SJSA1 (cell line): ENCODE results near the gene ADGRB2. TPM values are rescaled to one million over a fixed set of nuclear protein-coding genes. Genes with fewer than 3 reads are reported as not detected.
A peak's percentile ranks its signal among the peaks of the same experiment; 100 is the strongest.
"Not testable (repeated sequence)": the region's sequence is repeated elsewhere in the genome, so short reads cannot be mapped to it uniquely, and the experiment has no call there.

ENCODE experiments used
- DNase-seq, 2 experiments: peaks; one replicate each; pipeline ENCODE4 v3.0.0-alpha.2; 2015 to 2020; ENCODE audit warnings: low spot score in 2 of 2, low read depth in 1 of 2
- H3K27ac ChIP-seq: fragments of 250-450 bp; sonication (Bioruptor Pico); 2 replicates; pipeline ENCODE4 v1.5.1; 2020; ENCODE audit warnings: mild to moderate bottlenecking, moderate library complexity
- H3K27me3 ChIP-seq: fragments of 250-450 bp; sonication (Bioruptor Pico); replicated peaks from 2 replicates; pipeline ENCODE4 v1.5.1; 2020; ENCODE audit warnings: mild to moderate bottlenecking, moderate library complexity
- H3K36me3 ChIP-seq: fragments of 250-450 bp; sonication (Bioruptor Pico); 2 replicates; pipeline ENCODE4 v1.5.1; 2020; ENCODE audit warnings: mild to moderate bottlenecking
- H3K4me1 ChIP-seq: fragments of 250-450 bp; sonication (Bioruptor Pico); replicated peaks from 2 replicates; pipeline ENCODE4 v1.6.1; 2021; ENCODE audit warnings: mild to moderate bottlenecking
- H3K4me3 ChIP-seq: fragments of 250-450 bp; sonication (Bioruptor Pico); 2 replicates; pipeline ENCODE4 v1.5.1; 2020; ENCODE audit warnings: mild to moderate bottlenecking
- H3K9me3 ChIP-seq: fragments of 250-450 bp; sonication (Bioruptor Pico); replicated peaks from 2 replicates; pipeline ENCODE4 v1.5.1; 2020; ENCODE audit warnings: mild to moderate bottlenecking
- total RNA-seq: library from RNA; depleted of rRNA; stranded (reverse); fragments of >200 nt; shearing (Covaris generic); gene quantifications from 2 replicates; pipeline ENCODE4 v1.2.3, GENCODE V29; 2014

ADGRB2 gene
- total RNA-seq, 1 experiment from 2014 or later, result 15.4 TPM

DNA sequence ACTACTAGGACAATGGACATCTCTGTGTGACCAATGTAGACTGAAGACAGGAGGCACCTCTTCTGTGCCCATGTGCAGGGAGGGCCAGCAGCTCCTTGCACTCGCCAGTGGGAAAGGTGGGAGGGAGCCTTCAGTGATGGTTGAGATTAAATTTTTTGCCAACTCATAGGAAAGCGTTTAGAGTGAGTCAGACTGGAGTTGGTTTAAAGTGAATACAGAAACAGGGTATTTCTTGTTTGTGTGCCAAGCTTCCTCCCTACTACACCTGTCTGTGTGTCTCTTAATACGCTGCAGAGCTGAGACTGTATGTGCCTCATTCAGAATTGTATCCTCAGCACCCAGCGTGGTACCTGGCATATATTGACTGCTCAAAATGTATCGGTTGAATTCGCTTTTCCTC is 46.8 kb downstream of the ADGRB2 start:
- Histone ChIP-seq H3K27me3 (no peaks in the 10 kb centered on the region), H3K4me1 (peaks cover 44% of the 10 kb centered on the region), H3K36me3 (no peaks in the 10 kb centered on the region), H3K9me3 (no peaks in the 10 kb centered on the region), H3K27ac (no peak overlapping the region), H3K4me3 (no peak overlapping the region)
- DNase-seq, result no peak

DNA sequence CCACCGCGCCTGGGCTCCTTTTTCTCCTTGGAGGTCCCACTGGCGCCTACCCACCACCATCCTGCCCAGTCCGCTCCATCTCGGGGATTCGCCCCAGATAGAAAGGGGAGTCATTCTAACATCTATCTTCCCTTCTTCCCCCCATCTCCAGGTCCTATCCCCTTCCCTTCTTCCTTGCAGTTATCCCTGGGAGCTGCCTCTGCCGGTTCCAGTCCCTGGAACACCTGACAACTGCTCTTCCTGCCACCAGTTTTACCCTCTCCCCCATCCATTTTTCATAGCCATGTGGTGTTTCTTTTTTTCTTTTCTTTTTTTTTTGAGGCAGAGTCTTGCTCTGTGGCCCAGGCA is 48.3 kb downstream of the ADGRB2 start:
- H3K4me3 ChIP-seq, result peak overlapping the region; percentile 28
- no peaks in the 10 kb centered on the region for H3K36me3 ChIP-seq
- no peak overlapping the region for H3K27ac ChIP-seq
- H3K4me1 ChIP-seq, result peaks cover 59% of the 10 kb centered on the region
- H3K9me3 ChIP-seq, result no peaks in the 10 kb centered on the region
- H3K27me3 ChIP-seq, result no peaks in the 10 kb centered on the region
- DNase-seq, result no peak

DNA sequence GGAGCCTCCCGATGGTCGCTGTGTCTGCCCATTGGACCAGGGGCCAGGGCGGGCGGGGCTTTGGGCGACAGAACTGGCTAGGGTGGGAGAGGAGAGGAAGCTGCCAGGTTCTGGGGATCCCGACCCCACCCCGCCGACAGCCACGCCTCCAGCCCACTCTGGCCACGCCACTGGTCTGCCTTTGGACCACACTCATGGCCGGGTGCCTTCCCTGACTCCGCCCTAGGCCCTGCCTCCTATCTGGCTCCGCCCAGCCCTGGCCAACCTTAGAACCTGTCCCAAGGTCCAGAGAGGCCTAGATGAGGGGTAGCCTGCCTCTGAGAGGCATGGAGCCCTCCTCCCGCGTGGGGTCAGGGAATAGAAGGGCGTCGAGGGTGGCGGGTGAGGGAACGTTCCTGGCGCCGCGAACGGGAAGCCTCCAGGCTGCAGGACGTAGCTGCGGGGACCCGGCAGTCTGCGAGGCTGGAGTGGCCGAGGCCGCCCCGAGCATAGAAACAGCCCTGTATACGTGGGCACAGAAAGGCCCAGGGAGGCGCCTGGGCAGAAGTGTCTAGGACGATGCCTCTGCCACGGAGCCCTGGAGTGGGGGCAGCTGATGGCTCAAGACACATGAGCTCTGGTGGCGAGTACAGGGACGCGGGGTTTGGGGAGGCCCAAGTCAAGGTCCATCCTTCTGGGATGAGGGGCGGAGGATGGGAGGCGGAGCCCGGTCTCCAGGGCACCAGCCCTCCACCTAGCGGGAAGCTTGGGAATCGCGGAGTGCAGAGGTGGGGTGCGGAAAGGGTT is 48.9 kb downstream of the ADGRB2 start:
- H3K36me3 ChIP-seq, result no peaks in the 10 kb centered on the region
- H3K4me1 ChIP-seq, result peaks cover 62% of the 10 kb centered on the region
- no peaks in the 10 kb centered on the region for H3K9me3 ChIP-seq

DNA sequence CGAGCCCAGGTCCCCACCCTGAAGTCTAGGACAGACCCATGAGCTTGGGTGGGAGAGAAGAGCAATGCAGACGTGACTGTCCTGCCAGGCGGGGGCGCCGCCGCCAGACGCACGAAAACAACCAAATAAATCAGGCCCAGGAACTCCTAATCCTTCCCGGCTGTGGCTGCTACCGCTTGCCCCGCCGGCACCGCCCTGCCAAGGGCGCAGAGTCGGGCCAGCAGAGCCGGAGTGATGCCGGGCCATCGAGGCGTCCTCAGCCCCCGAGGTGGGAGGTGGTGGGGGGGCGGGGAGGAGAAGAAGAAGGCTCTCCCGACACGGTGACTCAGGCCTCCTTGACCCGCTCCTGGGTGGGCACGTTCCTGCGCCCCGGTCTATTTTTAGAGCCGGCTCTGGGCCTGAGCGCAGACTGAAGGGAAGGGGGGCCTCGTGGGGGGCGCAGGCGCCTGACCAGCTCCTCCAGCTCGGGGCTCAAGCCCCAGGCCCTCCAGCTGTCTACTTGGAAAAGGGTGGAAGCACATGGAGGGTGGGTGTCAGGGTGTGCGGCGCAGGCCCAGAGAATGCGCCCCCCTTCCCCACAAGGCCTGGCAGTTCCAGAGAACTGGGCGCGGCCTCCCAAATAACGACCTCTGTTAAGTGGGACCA is 49.6 kb downstream of the ADGRB2 start:
- peak overlapping the region; percentile 12 for H3K4me3 ChIP-seq
- peaks cover 63% of the 10 kb centered on the region for H3K4me1 ChIP-seq

More for the DNA sequence above, 48.9 kb downstream of the ADGRB2 start:
- peak overlapping the region; percentile 98 for H3K27ac ChIP-seq
- H3K4me3 ChIP-seq, result peak overlapping the region; percentile 28
- peak; percentile 98 to 99 for DNase-seq
- no peaks in the 10 kb centered on the region for H3K27me3 ChIP-seq

DNA sequence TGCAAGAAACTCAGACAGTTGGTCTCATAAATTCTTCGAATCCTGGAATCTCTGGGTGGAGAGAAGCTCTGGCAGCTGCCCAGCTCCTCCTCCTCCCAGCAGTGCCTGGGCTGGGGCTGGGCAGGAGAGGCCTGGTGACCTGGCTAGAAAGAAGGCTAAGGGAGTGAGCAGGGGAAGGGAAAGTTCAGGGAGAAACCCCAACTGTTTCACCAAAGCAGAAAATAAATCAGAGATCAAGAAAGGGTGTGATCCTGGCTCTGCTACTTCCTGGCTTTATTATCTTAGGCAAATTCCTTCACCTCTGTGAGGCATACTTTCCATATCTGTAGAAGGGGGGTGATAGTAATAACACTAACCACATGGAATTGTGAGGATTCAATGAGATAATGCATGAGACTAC is 51.5 kb downstream of the ADGRB2 start:
- H3K36me3 ChIP-seq, result no peaks in the 10 kb centered on the region
- H3K9me3 ChIP-seq, result no peaks in the 10 kb centered on the region
- H3K27ac ChIP-seq, result peak overlapping the region; percentile 98
- peak; percentile 92 to 98 for DNase-seq
- no peak overlapping the region for H3K4me3 ChIP-seq
- H3K27me3 ChIP-seq, result no peaks in the 10 kb centered on the region
- H3K4me1 ChIP-seq, result peaks cover 82% of the 10 kb centered on the region

More for the DNA sequence above, 49.6 kb downstream of the ADGRB2 start:
- Histone ChIP-seq H3K27me3 (no peaks in the 10 kb centered on the region), H3K27ac (peak overlapping the region; percentile 98), H3K9me3 (no peaks in the 10 kb centered on the region), H3K36me3 (no peaks in the 10 kb centered on the region)
- DNase-seq, result peak; percentile 99

DNA sequence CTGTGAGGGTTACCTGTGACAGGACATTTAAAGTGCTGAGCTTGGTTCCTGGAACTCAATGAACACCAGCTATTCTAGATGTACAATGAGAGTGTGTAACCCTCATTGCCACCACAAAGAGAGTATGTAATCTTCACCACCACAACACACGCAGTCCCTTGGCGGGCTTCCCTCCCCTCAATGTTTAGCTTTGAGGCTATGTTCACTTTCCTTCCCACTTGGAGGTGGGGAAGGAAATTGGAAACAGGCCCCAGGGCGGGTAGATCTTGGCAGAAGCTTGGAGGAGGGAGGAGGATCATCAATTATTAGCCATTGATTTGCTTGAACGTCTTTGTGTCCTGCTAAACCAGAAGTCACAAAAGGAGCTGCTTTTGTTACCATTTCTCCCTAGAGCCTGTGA is 52.1 kb downstream of the ADGRB2 start:
- peaks cover 83% of the 10 kb centered on the region for H3K4me1 ChIP-seq
- no peak overlapping the region for H3K4me3 ChIP-seq
- H3K36me3 ChIP-seq, result no peaks in the 10 kb centered on the region
- no peaks in the 10 kb centered on the region for H3K27me3 ChIP-seq
- H3K27ac ChIP-seq, result peak overlapping the region; percentile 98
- no peaks in the 10 kb centered on the region for H3K9me3 ChIP-seq
- peak; percentile 78 to 91 for DNase-seq

DNA sequence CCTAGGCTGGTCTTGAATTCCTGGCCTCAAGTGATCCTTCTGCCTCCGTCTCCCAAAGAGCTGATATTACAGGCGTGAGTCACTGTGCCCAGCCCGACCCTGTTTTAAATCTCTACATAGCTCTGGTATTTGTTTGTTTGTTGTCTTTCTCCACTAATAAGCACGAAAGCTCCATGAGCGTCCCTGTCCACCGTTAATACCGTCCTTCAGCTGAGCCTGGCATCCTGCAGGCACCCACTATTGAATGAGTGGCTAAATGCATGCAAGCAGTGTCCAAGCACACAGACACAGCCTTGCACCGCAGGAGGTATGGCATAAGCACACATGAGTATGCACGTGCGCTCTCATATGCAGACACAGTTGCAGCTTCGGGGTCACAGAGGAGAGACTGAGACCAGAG is 55.8 kb downstream of the ADGRB2 start:
- Histone ChIP-seq H3K9me3 (no peaks in the 10 kb centered on the region), H3K27ac (peak overlapping the region; percentile 92), H3K27me3 (no peaks in the 10 kb centered on the region), H3K4me1 (peaks cover 91% of the 10 kb centered on the region), H3K36me3 (peaks cover 6% of the 10 kb centered on the region; the same call in 1 of the 2 replicates), H3K4me3 (no peak overlapping the region)
- peak; percentile 86 to 92 for DNase-seq

DNA sequence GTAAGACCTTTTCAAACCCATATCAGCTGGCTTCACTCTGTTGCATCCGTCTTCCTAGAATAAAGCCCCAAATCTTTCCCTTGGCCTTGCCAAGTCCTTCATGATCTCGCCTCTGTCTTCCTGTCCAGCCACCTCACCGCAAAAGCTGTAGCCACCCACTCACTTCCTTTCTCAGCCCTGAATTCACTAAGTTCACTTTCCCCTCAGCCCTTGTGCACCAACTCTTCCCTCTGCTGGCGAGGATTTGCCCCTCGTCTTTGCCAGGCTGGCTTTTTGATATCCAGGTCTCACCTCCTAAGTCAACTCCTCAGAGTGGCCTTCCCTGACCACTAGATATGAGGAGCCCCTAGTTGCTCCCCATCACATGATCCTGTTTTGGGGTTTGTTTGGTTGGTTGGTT is 56.4 kb downstream of the ADGRB2 start:
- Histone ChIP-seq H3K27ac (peak overlapping the region; percentile 92), H3K27me3 (no peaks in the 10 kb centered on the region), H3K36me3 (peaks cover 6% of the 10 kb centered on the region; the same call in 1 of the 2 replicates), H3K4me3 (no peak overlapping the region), H3K9me3 (no peaks in the 10 kb centered on the region), H3K4me1 (peaks cover 91% of the 10 kb centered on the region)
- peak; percentile 75 to 76 for DNase-seq

DNA sequence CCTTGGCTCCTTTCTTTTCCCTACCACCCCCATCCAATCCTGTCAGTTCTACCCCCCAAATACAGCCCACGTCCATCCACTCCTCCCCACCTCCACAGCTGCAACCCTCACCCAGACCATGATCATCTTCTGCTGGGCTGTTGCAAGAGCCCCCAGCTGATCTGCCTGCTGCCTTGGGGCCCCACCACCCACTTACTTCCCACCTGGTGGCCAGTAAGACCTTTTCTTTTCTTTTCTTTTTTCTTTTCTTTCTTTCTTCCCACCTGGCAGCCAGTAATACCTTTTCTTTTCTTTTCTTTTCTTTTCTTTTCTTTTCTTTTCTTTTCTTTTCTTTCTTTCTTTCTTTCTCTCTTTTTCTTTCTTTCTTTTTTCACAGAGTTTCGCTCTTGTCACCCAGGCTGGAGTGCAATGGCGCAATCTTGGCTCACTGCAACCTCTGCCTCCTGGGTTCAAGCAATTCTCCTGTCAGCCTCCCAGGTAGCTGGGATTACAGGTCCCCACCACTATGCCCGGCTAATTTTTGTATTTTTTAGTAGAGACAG is 57.0 kb downstream of the ADGRB2 start:
- Histone ChIP-seq H3K27ac (peak overlapping the region; percentile 92), H3K4me1 (peaks cover 91% of the 10 kb centered on the region)
- H3K9me3 ChIP-seq, H3K36me3 ChIP-seq, H3K27me3 ChIP-seq, DNase-seq, H3K4me3 ChIP-seq: not testable (repeated sequence)

DNA sequence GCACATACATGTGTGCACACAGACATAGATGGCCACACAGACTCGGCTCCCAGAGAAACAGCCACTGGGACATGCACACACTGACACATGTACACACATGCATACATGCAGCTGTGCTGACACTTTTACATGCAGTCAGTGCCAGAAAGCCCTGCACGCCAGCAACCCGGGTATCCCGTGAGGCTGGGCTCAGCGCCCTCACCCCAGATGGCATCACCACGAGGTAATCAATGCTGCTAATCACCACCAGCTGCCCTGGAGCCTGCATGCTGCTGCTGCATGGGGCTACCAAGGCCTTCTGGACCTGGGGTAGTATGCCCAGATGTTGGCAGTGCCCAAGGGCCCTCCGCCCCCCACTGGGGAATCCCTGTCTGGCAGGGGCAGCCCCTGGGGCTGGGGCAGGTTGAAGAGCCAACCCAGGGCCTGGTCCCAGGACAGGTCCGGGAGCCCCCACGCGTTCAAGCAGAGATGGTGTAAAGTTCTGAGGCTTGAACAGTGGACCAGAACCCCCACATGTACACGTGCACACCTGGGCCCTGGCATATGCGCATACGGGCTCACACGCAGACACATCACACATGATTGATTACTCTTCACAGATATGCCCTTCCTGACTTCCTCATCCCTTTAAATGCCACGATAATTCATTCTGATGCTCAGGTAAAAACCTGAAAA is 57.6 kb downstream of the ADGRB2 start:
- Histone ChIP-seq H3K27ac (peak overlapping the region; percentile 92), H3K36me3 (peaks cover 15% of the 10 kb centered on the region), H3K9me3 (no peaks in the 10 kb centered on the region), H3K4me1 (peaks cover 91% of the 10 kb centered on the region), H3K27me3 (no peaks in the 10 kb centered on the region), H3K4me3 (no peak overlapping the region)
- DNase-seq, result no peak

DNA sequence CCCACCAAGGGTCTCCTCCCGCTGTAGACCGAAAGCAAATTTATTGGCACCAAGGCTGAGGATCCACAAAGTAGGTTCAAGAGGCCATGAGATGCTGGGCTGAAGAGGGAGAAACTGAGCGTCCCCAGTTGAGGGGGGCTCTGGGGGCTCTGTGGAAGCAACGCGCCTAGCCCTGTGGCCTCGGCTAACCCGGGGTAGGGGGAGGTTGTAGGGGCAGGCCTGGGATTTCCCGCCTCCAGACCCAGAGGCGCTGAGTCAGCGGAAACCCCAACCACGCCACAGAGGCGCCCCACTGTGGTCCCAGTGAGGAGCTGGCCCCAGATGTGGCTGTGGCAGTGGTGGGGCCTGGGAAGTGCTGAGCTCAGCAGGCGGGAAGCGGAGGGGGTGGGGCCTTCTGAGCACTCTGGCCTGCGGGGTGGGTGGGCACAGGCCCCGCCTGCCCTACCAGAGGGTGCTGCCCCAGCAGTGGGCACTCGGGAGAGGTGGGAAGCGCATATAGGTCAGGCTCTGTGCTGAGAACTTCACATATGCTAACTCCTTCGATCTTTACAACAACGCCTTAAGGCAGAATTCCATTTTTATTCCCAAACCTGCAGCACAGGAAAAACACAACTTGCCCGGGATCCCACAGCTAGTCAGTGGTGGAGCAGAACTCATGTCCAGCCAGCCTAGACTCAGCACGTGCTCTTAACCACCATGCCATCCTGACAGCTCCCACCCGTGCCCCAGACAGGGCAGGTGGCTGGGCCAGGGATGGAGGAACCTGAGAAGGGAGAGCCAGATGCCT is 58.9 kb downstream of the ADGRB2 start:
- Histone ChIP-seq H3K4me1 (peaks cover 94% of the 10 kb centered on the region), H3K36me3 (peaks cover 27% of the 10 kb centered on the region), H3K4me3 (no peak overlapping the region; the same call in 1 of the 2 replicates), H3K27me3 (no peaks in the 10 kb centered on the region), H3K27ac (peak overlapping the region; percentile 90), H3K9me3 (no peaks in the 10 kb centered on the region)
- DNase-seq, result peak; percentile 83 to 95

DNA sequence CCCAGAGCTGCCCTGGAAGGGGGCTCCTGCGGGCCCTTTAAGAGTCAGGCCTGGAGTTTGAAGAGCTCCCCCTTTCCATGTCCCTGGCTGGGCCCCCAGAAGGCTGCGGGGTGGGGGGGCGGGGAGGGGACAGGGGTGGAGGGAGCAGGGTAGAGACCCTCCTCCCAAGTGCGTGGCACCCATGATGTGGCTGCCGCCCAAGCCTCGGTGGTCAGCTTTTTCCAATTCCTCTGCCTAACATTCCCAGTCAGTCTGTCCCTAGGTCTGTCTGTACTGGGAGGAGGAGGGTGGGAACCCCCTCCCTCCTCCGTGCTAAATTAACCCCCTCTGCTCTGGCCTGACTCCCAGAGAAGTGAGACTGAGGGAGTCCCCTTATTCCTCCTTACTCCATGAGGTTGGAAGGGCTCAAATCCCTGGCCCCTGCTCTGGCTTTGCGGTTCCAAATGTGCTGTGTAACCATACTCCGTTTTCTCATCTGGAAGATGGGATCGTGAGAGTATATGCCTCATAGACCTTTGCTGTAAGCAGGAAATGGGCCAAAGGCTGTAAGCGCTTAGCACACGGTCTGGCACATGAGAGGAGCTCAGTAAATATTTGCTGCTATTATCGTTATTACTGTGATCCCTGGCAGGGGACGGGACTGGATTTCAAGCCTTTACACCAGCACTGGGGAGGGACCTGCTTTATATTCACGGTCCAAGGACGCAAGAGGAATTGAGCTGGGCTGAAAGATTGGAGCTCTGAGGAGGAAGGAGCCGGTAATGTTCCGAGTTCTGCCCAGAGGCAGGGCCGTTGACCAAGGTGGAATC is 59.7 kb downstream of the ADGRB2 start:
- peaks cover 100% of the 10 kb centered on the region for H3K4me1 ChIP-seq
- peak overlapping the region; percentile 90 for H3K27ac ChIP-seq
- peak overlapping the region; percentile 55 for H3K4me3 ChIP-seq
- no peaks in the 10 kb centered on the region for H3K27me3 ChIP-seq
- H3K36me3 ChIP-seq, result peaks cover 34% of the 10 kb centered on the region
- DNase-seq, result peak in 1 of 2 experiments; percentile 76
- H3K9me3 ChIP-seq, result no peaks in the 10 kb centered on the region
